ENCODE data around the gene BLTP3A.
"Not testable (repeated sequence)": the region's sequence is repeated elsewhere in the genome, so short reads cannot be mapped to it uniquely, and the experiment has no call there.

Gene BLTP3A

GRCh38 chr6:34818872-34819570 is 27.1 kb downstream of the BLTP3A start:
- H3K27ac ChIP-seq (replicated peaks; ENCODE audit: low read length); H2BK12ac ChIP-seq (ENCODE audit: low read length); H2AFZ ChIP-seq (ENCODE audit: low read length): not testable (repeated sequence)

GRCh38 chr6:34819571-34820480 is 27.9 kb downstream of the BLTP3A start:
- Histone ChIP-seq H3K27ac (replicated peaks; ENCODE audit: low read length) (no peak overlapping the region), H3K4me2 (ENCODE audit: insufficient read depth, low read length, poor library complexity, severe bottlenecking) (no peak overlapping the region), H2BK5ac (ENCODE audit: low read length) (no peak overlapping the region), H3K14ac (ENCODE audit: low read length) (no peak overlapping the region), H2BK12ac (ENCODE audit: low read length) (no peak overlapping the region), H2BK120ac (ENCODE audit: low read depth, low read length) (no peak overlapping the region), H4K91ac (ENCODE audit: low read depth, low read length, poor library complexity) (no peak overlapping the region), H2AK5ac (ENCODE audit: low read depth, low read length) (no peak overlapping the region), H3K18ac (ENCODE audit: low read length) (no peak overlapping the region), H2AFZ (ENCODE audit: low read length) (no peak overlapping the region), H4K8ac (ENCODE audit: low read depth, low read length) (no peak overlapping the region), H3K36me3 (replicated peaks in 1 of 2; ENCODE audit: control insufficient read depth in 2 of 2, insufficient read depth in 2 of 2, low read length in 2 of 2) (peaks cover 11 to 32% of the 10 kb centered on the region in 2 donors), H3K4me3 (ENCODE audit: low read length in 2 of 2) (no peak overlapping the region), H3K4ac (ENCODE audit: low read length) (no peak overlapping the region), H3K27me3 (ENCODE audit: control insufficient read depth in 3 of 3, insufficient read depth in 3 of 3, low read depth in 1 of 3, low read length in 3 of 3) (no peaks in the 10 kb centered on the region), H3K79me1 (ENCODE audit: low read depth, low read length) (no peaks in the 10 kb centered on the region), H2BK15ac (ENCODE audit: low read length) (no peak overlapping the region), H3K9ac (ENCODE audit: low read depth, low read length, poor library complexity) (no peak overlapping the region), H3K9me3 (replicated peaks in 1 of 2; ENCODE audit: control insufficient read depth in 2 of 2, insufficient read depth in 1 of 2, low read depth in 1 of 2, low read length in 2 of 2) (no peaks in the 10 kb centered on the region), H3K23ac (ENCODE audit: low read depth, low read length, poor library complexity) (no peak overlapping the region), H3K4me1 (ENCODE audit: control insufficient read depth in 2 of 2, insufficient read depth in 1 of 2, low read depth in 1 of 2, low read length in 2 of 2) (no peaks in the 10 kb centered on the region)
- no CpG with 5 or more reads among the region's 3 CpGs for WGBS, 2 donors (ENCODE audit: extremely low coverage in 2 of 2, insufficient read length in 2 of 2, insufficient replicate concordance in 1 of 2)
- DNase-seq (ENCODE audit: low spot score), result no peak

More at GRCh38 chr6:34818872-34819570, 27.1 kb downstream of the BLTP3A start:
- not testable (repeated sequence) for DNase-seq (ENCODE audit: low spot score); H3K9me3 ChIP-seq (replicated peaks in 1 of 2; ENCODE audit: control insufficient read depth in 2 of 2, insufficient read depth in 1 of 2, low read depth in 1 of 2, low read length in 2 of 2); H3K4me2 ChIP-seq (ENCODE audit: insufficient read depth, low read length, poor library complexity, severe bottlenecking); H2BK15ac ChIP-seq (ENCODE audit: low read length); H3K9ac ChIP-seq (ENCODE audit: low read depth, low read length, poor library complexity); H3K23ac ChIP-seq (ENCODE audit: low read depth, low read length, poor library complexity); H3K4me1 ChIP-seq (ENCODE audit: control insufficient read depth in 2 of 2, insufficient read depth in 1 of 2, low read depth in 1 of 2, low read length in 2 of 2); H2BK120ac ChIP-seq (ENCODE audit: low read depth, low read length); H4K8ac ChIP-seq (ENCODE audit: low read depth, low read length); H3K14ac ChIP-seq (ENCODE audit: low read length); H3K4me3 ChIP-seq (ENCODE audit: low read length in 2 of 2); H2BK5ac ChIP-seq (ENCODE audit: low read length); H3K79me1 ChIP-seq (ENCODE audit: low read depth, low read length); H3K18ac ChIP-seq (ENCODE audit: low read length); H3K27me3 ChIP-seq (ENCODE audit: control insufficient read depth in 3 of 3, insufficient read depth in 3 of 3, low read depth in 1 of 3, low read length in 3 of 3); H4K91ac ChIP-seq (ENCODE audit: low read depth, low read length, poor library complexity); H3K4ac ChIP-seq (ENCODE audit: low read length); H2AK5ac ChIP-seq (ENCODE audit: low read depth, low read length)
- no CpG with 5 or more reads among the region's 4 CpGs for WGBS, 2 donors (ENCODE audit: extremely low coverage in 2 of 2, insufficient read length in 2 of 2, insufficient replicate concordance in 1 of 2)
- peaks cover 11 to 28% of the 10 kb centered on the region in 2 donors for H3K36me3 ChIP-seq (replicated peaks in 1 of 2; ENCODE audit: control insufficient read depth in 2 of 2, insufficient read depth in 2 of 2, low read length in 2 of 2)

- DNase-seq (ENCODE audit: low spot score), result no peak
- no peak overlapping the region for H3K4me2 ChIP-seq (ENCODE audit: insufficient read depth, low read length, poor library complexity, severe bottlenecking)
- H2BK12ac ChIP-seq (ENCODE audit: low read length), result no peak overlapping the region
- no peaks in the 10 kb centered on the region for H3K4me1 ChIP-seq (ENCODE audit: control insufficient read depth in 2 of 2, insufficient read depth in 1 of 2, low read depth in 1 of 2, low read length in 2 of 2)
- peaks cover 5 to 84% of the 10 kb centered on the region in 2 donors for H3K36me3 ChIP-seq (replicated peaks in 1 of 2; ENCODE audit: control insufficient read depth in 2 of 2, insufficient read depth in 2 of 2, low read length in 2 of 2)
- H2BK120ac ChIP-seq (ENCODE audit: low read depth, low read length), result no peak overlapping the region
- H3K27me3 ChIP-seq (ENCODE audit: control insufficient read depth in 3 of 3, insufficient read depth in 3 of 3, low read depth in 1 of 3, low read length in 3 of 3), result no peaks in the 10 kb centered on the region
- no peak overlapping the region for H2AK5ac ChIP-seq (ENCODE audit: low read depth, low read length)
- no peak overlapping the region for H2BK5ac ChIP-seq (ENCODE audit: low read length)
- H3K9me3 ChIP-seq (replicated peaks in 1 of 2; ENCODE audit: control insufficient read depth in 2 of 2, insufficient read depth in 1 of 2, low read depth in 1 of 2, low read length in 2 of 2), result no peaks in the 10 kb centered on the region
- no peak overlapping the region for H3K27ac ChIP-seq (replicated peaks; ENCODE audit: low read length)
- H3K4ac ChIP-seq (ENCODE audit: low read length), result no peak overlapping the region
- H3K4me3 ChIP-seq (ENCODE audit: low read length in 2 of 2), result no peak overlapping the region
- no peak overlapping the region for H4K91ac ChIP-seq (ENCODE audit: low read depth, low read length, poor library complexity)
- H4K8ac ChIP-seq (ENCODE audit: low read depth, low read length), result no peak overlapping the region
- H2BK15ac ChIP-seq (ENCODE audit: low read length), result no peak overlapping the region
- no peaks in the 10 kb centered on the region for H3K79me1 ChIP-seq (ENCODE audit: low read depth, low read length)
- H3K18ac ChIP-seq (ENCODE audit: low read length), result no peak overlapping the region
- H3K14ac ChIP-seq (ENCODE audit: low read length), result no peak overlapping the region
- WGBS, 2 donors (ENCODE audit: extremely low coverage in 2 of 2, insufficient read length in 2 of 2, insufficient replicate concordance in 1 of 2), result no CpG with 5 or more reads among the region's 2 CpGs
- no peak overlapping the region for H3K9ac ChIP-seq (ENCODE audit: low read depth, low read length, poor library complexity)
- H3K23ac ChIP-seq (ENCODE audit: low read depth, low read length, poor library complexity), result no peak overlapping the region
- no peak overlapping the region for H2AFZ ChIP-seq (ENCODE audit: low read length)
Measured at GRCh38 chr6:34829137-34829536, 37.3 kb downstream of the BLTP3A start.

- no peak overlapping the region for H3K14ac ChIP-seq (ENCODE audit: low read length)
- peaks cover 10 to 89% of the 10 kb centered on the region in 2 donors for H3K36me3 ChIP-seq (replicated peaks in 1 of 2; ENCODE audit: control insufficient read depth in 2 of 2, insufficient read depth in 2 of 2, low read length in 2 of 2)
- H3K4me1 ChIP-seq (ENCODE audit: control insufficient read depth in 2 of 2, insufficient read depth in 1 of 2, low read depth in 1 of 2, low read length in 2 of 2), result no peaks in the 10 kb centered on the region
- H3K9ac ChIP-seq (ENCODE audit: low read depth, low read length, poor library complexity), result no peak overlapping the region
- no peak overlapping the region for H3K4me3 ChIP-seq (ENCODE audit: low read length in 2 of 2)
- H3K4ac ChIP-seq (ENCODE audit: low read length), result no peak overlapping the region
- no peak overlapping the region for H4K8ac ChIP-seq (ENCODE audit: low read depth, low read length)
- no peak for DNase-seq (ENCODE audit: low spot score)
- no peaks in the 10 kb centered on the region for H3K27me3 ChIP-seq (ENCODE audit: control insufficient read depth in 3 of 3, insufficient read depth in 3 of 3, low read depth in 1 of 3, low read length in 3 of 3)
- no peaks in the 10 kb centered on the region for H3K9me3 ChIP-seq (replicated peaks in 1 of 2; ENCODE audit: control insufficient read depth in 2 of 2, insufficient read depth in 1 of 2, low read depth in 1 of 2, low read length in 2 of 2)
- WGBS, 2 donors (ENCODE audit: extremely low coverage in 2 of 2, insufficient read length in 2 of 2, insufficient replicate concordance in 1 of 2), result no CpG with 5 or more reads among the region's 1 CpG
- no peak overlapping the region for H2BK15ac ChIP-seq (ENCODE audit: low read length)
- H3K23ac ChIP-seq (ENCODE audit: low read depth, low read length, poor library complexity), result no peak overlapping the region
- H2AFZ ChIP-seq (ENCODE audit: low read length), result no peak overlapping the region
- no peak overlapping the region for H2BK5ac ChIP-seq (ENCODE audit: low read length)
- no peak overlapping the region for H4K91ac ChIP-seq (ENCODE audit: low read depth, low read length, poor library complexity)
- H3K79me1 ChIP-seq (ENCODE audit: low read depth, low read length), result no peaks in the 10 kb centered on the region
- no peak overlapping the region for H3K4me2 ChIP-seq (ENCODE audit: insufficient read depth, low read length, poor library complexity, severe bottlenecking)
- H2BK120ac ChIP-seq (ENCODE audit: low read depth, low read length), result no peak overlapping the region
- H3K27ac ChIP-seq (replicated peaks; ENCODE audit: low read length), result no peak overlapping the region
- no peak overlapping the region for H3K18ac ChIP-seq (ENCODE audit: low read length)
- no peak overlapping the region for H2AK5ac ChIP-seq (ENCODE audit: low read depth, low read length)
- H2BK12ac ChIP-seq (ENCODE audit: low read length), result no peak overlapping the region
Measured at GRCh38 chr6:34832942-34833341, 41.1 kb downstream of the BLTP3A start.
